NT2/D1 (cell line): ENCODE measurements around the gene LEF1.

ENCODE experiments used
- DNase-seq: peaks from one replicate; pipeline ENCODE4 v3.0.0-alpha.2; 2011; ENCODE audit warnings: low read depth, low spot score
- H3K27me3 ChIP-seq: 2 replicates; pipeline ENCODE4 v1.6.0; 2011; ENCODE audit warnings: mild to moderate bottlenecking; ENCODE audit not compliant: insufficient read length, insufficient read depth
- H3K36me3 ChIP-seq: 2 replicates; pipeline ENCODE4 v1.6.1; 2011; ENCODE audit warnings: mild to moderate bottlenecking, low read length, mixed read lengths; ENCODE audit not compliant: insufficient read depth, insufficient read length
- H3K4me1 ChIP-seq: 2 replicates; pipeline ENCODE4 v1.5.1; 2011; ENCODE audit not compliant: insufficient read depth, insufficient read length
- H3K4me3 ChIP-seq: 2 replicates; pipeline ENCODE4 v1.5.1; 2011; ENCODE audit warnings: low read depth; ENCODE audit not compliant: insufficient read length
- H3K9ac ChIP-seq: 2 replicates; pipeline ENCODE4 v1.6.0; 2011; ENCODE audit warnings: low read depth; ENCODE audit not compliant: insufficient read length
- H3K9me3 ChIP-seq: 2 replicates; pipeline ENCODE4 v1.5.1; 2011; ENCODE audit warnings: mild to moderate bottlenecking, low read length; ENCODE audit not compliant: insufficient read depth
- SUZ12 ChIP-seq: IDR thresholded peaks from 2 replicates; pipeline ENCODE4 v1.6.1; 2011; ENCODE audit not compliant: insufficient read length, insufficient read depth; ENCODE audit errors: extremely low read depth
- YY1 ChIP-seq: IDR thresholded peaks from 2 replicates; pipeline ENCODE4 v1.6.1; 2011; ENCODE audit not compliant: insufficient read length, insufficient read depth
- ZNF274 ChIP-seq: IDR thresholded peaks from 2 replicates; pipeline ENCODE4 v1.6.1; 2011; ENCODE audit warnings: mild to moderate bottlenecking, low read depth, low read length

Gene LEF1

DNA sequence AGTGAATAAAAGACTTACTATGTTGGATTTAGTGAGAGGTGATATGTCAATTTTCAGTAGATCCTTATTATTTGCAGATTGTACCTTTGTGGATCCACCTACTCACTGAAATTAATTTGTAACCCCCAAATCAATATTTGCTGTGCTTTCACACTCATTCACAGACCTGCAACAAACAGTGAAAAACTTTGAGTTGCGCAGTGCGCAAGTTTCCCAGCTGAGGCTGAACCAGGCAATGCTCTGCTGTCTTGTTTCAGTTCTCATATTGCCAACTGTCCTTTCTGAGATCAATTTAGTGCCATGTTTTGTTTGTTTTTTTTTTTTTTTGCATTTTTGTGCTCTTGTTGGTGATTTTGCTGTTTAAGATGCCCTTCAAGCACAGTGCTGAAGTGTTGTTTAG is 40.8 kb upstream of the LEF1 start:
- TF ChIP-seq ZNF274: no peak
- no peak for TF ChIP-seq SUZ12
- no peak for TF ChIP-seq YY1
- H3K9ac ChIP-seq: no peak overlapping the region
- no peaks in the 10 kb centered on the region for H3K36me3 ChIP-seq
- H3K4me3 ChIP-seq: no peak overlapping the region
- H3K9me3 ChIP-seq: no peaks in the 10 kb centered on the region; the same call in 1 of the 2 replicates
- no peaks in the 10 kb centered on the region for H3K27me3 ChIP-seq
- DNase-seq: no peak
- H3K4me1 ChIP-seq: peaks cover 2% of the 10 kb centered on the region

DNA sequence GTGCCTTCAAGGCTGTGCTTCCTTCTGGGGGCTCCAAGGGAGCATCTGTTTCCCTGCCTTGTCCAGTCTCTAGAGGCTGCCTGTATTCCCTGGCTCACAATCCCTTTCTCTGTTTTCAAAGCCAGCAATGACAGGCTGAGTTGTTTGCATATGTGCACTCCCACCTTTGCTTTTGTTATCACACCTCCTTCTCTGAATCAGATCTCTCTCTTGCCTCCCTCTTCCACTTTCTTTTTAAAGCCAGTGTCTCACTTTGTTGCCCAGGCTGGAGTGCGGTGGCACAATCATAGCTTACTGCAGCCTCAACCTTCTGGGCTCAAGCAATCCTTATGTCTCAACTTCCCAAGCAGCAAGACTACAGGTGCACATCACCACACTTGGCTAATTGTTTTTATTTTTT is 37.1 kb upstream of the LEF1 start:
- DNase-seq: no peak
- no peak for TF ChIP-seq ZNF274
- no peak for TF ChIP-seq YY1
- no peak for TF ChIP-seq SUZ12
- H3K9ac ChIP-seq: no peak overlapping the region
- H3K4me3 ChIP-seq: no peak overlapping the region
- H3K9me3 ChIP-seq: no peaks in the 10 kb centered on the region; the same call in 1 of the 2 replicates
- peaks cover 2% of the 10 kb centered on the region for H3K4me1 ChIP-seq
- H3K36me3 ChIP-seq: no peaks in the 10 kb centered on the region
- H3K27me3 ChIP-seq: no peaks in the 10 kb centered on the region

DNA sequence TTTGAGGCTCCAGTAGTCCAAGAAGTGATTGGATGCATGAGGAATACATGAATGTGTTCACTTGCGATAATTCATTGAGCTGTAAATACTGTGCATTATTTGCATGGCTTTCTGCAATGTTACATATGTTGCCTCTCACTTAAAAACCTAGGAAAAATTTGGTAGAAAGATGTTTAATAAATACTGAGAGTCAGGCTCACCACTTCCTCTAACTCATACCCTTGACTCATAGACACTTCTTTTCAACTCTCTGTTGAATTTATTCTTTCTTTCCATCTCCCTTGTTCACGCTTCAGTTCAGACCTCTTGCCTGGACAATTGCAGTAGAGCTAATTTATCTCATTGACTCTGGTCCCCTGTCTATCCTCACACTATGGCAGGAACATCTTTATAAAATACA is 35.8 kb upstream of the LEF1 start:
- H3K4me1 ChIP-seq: peaks cover 2% of the 10 kb centered on the region
- H3K9ac ChIP-seq: no peak overlapping the region
- H3K36me3 ChIP-seq: no peaks in the 10 kb centered on the region
- TF ChIP-seq YY1 (no peak), ZNF274 (no peak), SUZ12 (no peak)
- H3K9me3 ChIP-seq: no peaks in the 10 kb centered on the region
- no peak overlapping the region for H3K4me3 ChIP-seq
- no peak for DNase-seq
- H3K27me3 ChIP-seq: no peaks in the 10 kb centered on the region

DNA sequence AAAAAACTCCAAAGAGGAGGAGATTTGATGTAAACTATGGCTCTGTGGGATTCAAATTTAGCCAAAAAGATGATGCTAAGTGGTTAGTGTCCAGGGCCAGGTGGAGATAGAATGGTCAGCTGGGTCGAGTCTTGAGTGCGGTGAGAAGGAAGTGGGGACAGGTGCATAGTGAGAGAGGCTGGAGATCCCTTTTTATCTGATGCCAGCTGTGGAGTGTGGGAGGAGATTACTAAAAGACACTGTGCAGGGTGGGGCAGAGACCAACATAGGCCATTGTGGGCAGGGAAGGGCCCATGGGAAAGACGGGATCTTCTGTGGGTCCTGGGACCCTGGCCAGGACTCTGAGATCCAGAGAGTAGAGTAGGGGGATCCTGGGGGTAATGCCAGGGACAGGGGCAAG is 34.6 kb upstream of the LEF1 start:
- Histone ChIP-seq H3K36me3 (no peaks in the 10 kb centered on the region), H3K4me3 (no peak overlapping the region), H3K4me1 (peaks cover 2% of the 10 kb centered on the region), H3K27me3 (no peaks in the 10 kb centered on the region), H3K9ac (no peak overlapping the region), H3K9me3 (no peaks in the 10 kb centered on the region)
- no peak for TF ChIP-seq YY1
- TF ChIP-seq ZNF274: no peak
- no peak for TF ChIP-seq SUZ12
- DNase-seq: no peak

DNA sequence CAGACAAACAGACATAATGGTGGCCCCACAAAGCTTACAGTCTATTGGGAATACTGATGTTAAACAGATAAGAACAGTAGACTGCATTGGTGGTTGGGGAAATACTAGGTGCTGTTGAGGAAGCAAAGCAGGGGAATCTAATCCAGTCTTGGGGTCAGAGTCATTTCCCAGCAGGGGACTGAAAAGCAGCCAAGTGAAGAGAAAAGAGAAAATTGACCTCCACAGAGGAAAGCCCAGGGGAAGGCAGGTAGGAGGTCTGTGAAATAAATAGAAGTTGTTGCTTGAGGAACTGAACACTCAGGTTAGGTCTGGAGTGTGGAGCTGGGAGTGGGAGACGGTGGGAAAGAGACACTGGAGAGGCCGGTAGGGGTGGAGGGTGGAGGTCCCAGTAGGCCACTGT is 33.0 kb upstream of the LEF1 start:
- H3K36me3 ChIP-seq: no peaks in the 10 kb centered on the region
- no peaks in the 10 kb centered on the region for H3K9me3 ChIP-seq
- TF ChIP-seq YY1 (no peak), ZNF274 (no peak), SUZ12 (no peak)
- no peak overlapping the region for H3K9ac ChIP-seq
- no peak for DNase-seq
- no peaks in the 10 kb centered on the region for H3K27me3 ChIP-seq
- no peaks in the 10 kb centered on the region for H3K4me1 ChIP-seq
- H3K4me3 ChIP-seq: no peak overlapping the region

DNA sequence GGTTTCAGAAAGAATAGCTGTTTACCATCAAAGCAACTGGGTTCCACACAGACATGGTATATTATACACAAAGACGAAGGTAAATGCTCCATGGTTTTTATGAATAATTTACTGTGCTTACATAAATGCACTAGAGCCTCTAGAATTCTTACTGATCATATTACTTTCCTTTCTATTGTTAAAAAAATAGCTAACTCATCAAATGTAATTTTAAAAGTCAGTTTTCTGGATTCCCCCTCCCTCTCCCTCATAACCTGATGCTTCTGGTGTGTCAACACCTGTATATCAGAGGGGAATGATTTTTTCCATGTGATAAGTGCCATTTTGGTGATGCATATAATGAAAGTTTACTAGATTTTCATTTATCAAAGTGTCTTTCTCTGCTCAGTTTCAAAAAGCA is 31.1 kb upstream of the LEF1 start:
- H3K4me1 ChIP-seq: no peaks in the 10 kb centered on the region
- no peak overlapping the region for H3K4me3 ChIP-seq
- H3K27me3 ChIP-seq: no peaks in the 10 kb centered on the region
- TF ChIP-seq ZNF274 (no peak), YY1 (no peak), SUZ12 (no peak)
- no peaks in the 10 kb centered on the region for H3K36me3 ChIP-seq
- no peak for DNase-seq
- H3K9me3 ChIP-seq: no peaks in the 10 kb centered on the region
- no peak overlapping the region for H3K9ac ChIP-seq

DNA sequence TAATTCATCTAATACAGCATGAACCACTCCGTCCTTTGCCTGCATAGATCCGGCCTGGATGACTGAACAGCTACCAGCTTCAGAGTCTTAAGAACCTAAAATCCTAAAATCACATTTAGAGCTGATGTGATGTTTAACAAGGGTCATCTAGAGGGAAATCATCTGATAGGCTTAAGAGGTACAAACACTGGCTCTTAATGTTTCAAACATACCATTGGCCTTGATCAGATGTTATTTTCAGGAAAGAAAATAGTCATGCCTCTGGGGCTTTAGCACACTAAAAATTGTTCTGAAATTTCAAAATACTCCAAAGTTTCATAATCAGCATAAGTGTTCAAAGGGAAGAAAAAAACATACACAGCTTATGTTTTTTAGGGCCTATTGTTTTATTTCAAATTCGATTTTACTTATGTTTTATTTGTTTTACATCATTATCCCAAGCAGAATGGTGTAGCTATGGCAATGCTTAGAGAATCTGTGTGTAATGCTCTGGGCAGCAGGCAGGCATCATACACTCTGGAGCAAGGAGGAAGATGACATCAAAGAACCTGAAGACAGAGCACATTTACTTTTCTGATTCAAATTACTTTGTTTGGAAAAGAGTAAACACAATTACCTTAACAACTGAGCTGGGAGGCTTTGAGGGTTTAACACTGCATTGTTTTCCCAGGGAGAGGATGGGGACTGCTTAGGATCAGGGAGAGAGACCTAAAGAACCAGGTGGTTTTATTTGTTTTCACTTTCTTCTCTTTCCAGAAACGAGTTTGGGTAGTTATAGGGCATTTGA is 25.3 kb upstream of the LEF1 start:
- peak; percentile 57 for DNase-seq
- Histone ChIP-seq H3K4me3 (no peak overlapping the region), H3K9me3 (no peaks in the 10 kb centered on the region), H3K27me3 (no peaks in the 10 kb centered on the region), H3K36me3 (no peaks in the 10 kb centered on the region), H3K4me1 (peaks cover 6% of the 10 kb centered on the region), H3K9ac (no peak overlapping the region)
- TF ChIP-seq YY1 (no peak), ZNF274 (no peak), SUZ12 (no peak)
